Measurements from ENCODE around the gene HPSE2.

DNA sequence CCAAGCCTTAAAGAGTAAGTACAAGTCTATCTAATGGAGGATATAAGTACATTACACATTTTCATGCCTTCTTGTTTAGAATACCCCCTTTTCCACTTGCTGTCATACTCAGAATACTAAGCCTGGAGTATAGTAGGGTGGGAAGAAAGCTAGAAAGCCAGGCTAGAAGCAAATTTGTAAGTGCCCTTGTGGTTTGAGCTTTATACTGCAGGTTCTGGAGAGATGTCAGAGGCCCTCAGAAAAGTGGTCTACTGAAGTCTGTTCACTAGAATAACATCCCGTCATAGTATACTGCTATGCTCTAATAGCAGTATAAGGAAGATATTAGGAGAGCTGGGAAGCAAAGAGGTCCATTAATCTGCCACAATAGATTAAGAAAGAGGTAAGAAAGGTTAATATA, 62.7 kb downstream of the HPSE2 start:
- TF ChIP-seq, protein P1, sequence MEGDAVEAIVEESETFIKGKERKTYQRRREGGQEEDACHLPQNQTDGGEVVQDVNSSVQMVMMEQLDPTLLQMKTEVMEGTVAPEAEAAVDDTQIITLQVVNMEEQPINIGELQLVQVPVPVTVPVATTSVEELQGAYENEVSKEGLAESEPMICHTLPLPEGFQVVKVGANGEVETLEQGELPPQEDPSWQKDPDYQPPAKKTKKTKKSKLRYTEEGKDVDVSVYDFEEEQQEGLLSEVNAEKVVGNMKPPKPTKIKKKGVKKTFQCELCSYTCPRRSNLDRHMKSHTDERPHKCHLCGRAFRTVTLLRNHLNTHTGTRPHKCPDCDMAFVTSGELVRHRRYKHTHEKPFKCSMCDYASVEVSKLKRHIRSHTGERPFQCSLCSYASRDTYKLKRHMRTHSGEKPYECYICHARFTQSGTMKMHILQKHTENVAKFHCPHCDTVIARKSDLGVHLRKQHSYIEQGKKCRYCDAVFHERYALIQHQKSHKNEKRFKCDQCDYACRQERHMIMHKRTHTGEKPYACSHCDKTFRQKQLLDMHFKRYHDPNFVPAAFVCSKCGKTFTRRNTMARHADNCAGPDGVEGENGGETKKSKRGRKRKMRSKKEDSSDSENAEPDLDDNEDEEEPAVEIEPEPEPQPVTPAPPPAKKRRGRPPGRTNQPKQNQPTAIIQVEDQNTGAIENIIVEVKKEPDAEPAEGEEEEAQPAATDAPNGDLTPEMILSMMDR (IDR thresholded peaks at IDR 0.05; ENCODE audit: low read depth, low read length), result no peak
- no peak for TF ChIP-seq POLR2A (IDR thresholded peaks at IDR 0.05; ENCODE audit: extremely low read depth, insufficient read length)
